Activated CD4-positive, alpha-beta memory T cell treated with anti-CD3 and anti-CD28 coated beads for 36 hours (primary cell): ENCODE results near the gene LYZL4. TPM values are rescaled to one million over a fixed set of nuclear protein-coding genes. Genes with fewer than 3 reads are reported as not detected.

Experiments
- CTCF ChIA-PET: fragments of 350-600 bp; sonication (Branson Sonifier 250); formaldehyde crosslinking; loops from one replicate; lab custom pipeline; 2021; ENCODE audit warnings: antibody characterized with exemption, inconsistent platforms; lab: Charles Lee
- POLR2A ChIA-PET: fragments of 350-600 bp; sonication (Branson Sonifier 250); formaldehyde crosslinking; loops from one replicate; lab custom pipeline; 2021; ENCODE audit warnings: antibody characterized with exemption; lab: Charles Lee
- DNase-seq: peaks from one replicate; pipeline ENCODE4 v3.0.0-alpha.2; 2020
- H3K27ac Mint-ChIP-seq: one replicate; pipeline ENCODE4 v1.8.0; 2021; ENCODE audit warnings: mixed read lengths
- H3K27me3 Mint-ChIP-seq: one replicate; pipeline ENCODE4 v1.8.0; 2021; ENCODE audit warnings: mixed read lengths
- H3K36me3 Mint-ChIP-seq: one replicate; pipeline ENCODE4 v1.8.0; 2021; ENCODE audit warnings: mixed read lengths
- H3K4me1 Mint-ChIP-seq: one replicate; pipeline ENCODE4 v1.8.0; 2021; ENCODE audit warnings: low read depth, mixed read lengths
- H3K4me3 Mint-ChIP-seq: one replicate; pipeline ENCODE4 v1.8.0; 2021; ENCODE audit warnings: mild to moderate bottlenecking, mixed read lengths
- H3K9me3 Mint-ChIP-seq: one replicate; pipeline ENCODE4 v1.8.0; 2021; ENCODE audit warnings: mixed read lengths
- intact Hi-C: fragments of 100-400 bp; cut with micrococcal nuclease; formaldehyde crosslinking; loops from one replicate; pipeline ENCODE4 v1.15.1; 2023
- total RNA-seq, 2 experiments: library from RNA; stranded (reverse); gene quantifications; one replicate each; pipeline ENCODE4 v1.2.3, GENCODE V29; 2021

The LYZL4 gene
- total RNA-seq, 2 experiments from 2014 or later = not detected

GRCh38 chr3:42421818-42422796, 11.7 kb upstream of the LYZL4 start:
- H3K4me3 Mint-ChIP-seq = no peak overlapping the region
- ChIA-PET POLR2A (no interaction called here), CTCF (interaction anchor here (0.6 to 1.2 kb wide), 2 partner anchors 175 to 1001 kb away, joined by 3 read pairs; no protein-coding TSS in a partner anchor)

GRCh38 chr3:42419563-42419962, 9.2 kb upstream of the LYZL4 start:
- intact Hi-C loops = no loop called here
- no peaks in the 10 kb centered on the region for H3K36me3 Mint-ChIP-seq
- no peak overlapping the region for H3K4me3 Mint-ChIP-seq
- no peak for DNase-seq
- no peak overlapping the region for H3K27ac Mint-ChIP-seq
- ChIA-PET POLR2A (no interaction called here), CTCF (interaction anchor here (1.0 kb wide), 1 partner anchor 24 kb away, joined by 4 read pairs; no protein-coding TSS in a partner anchor)
- H3K4me1 Mint-ChIP-seq = no peaks in the 10 kb centered on the region
- no peaks in the 10 kb centered on the region for H3K9me3 Mint-ChIP-seq
- no peaks in the 10 kb centered on the region for H3K27me3 Mint-ChIP-seq

More at GRCh38 chr3:42421818-42422796, 11.7 kb upstream of the LYZL4 start:
- no peaks in the 10 kb centered on the region for H3K4me1 Mint-ChIP-seq
- intact Hi-C loops = no loop called here
- no peaks in the 10 kb centered on the region for H3K36me3 Mint-ChIP-seq
- no peak overlapping the region for H3K27ac Mint-ChIP-seq
- no peaks in the 10 kb centered on the region for H3K27me3 Mint-ChIP-seq
- H3K9me3 Mint-ChIP-seq = no peaks in the 10 kb centered on the region
- DNase-seq = no peak

GRCh38 chr3:42412526-42413155, 2.2 kb upstream of the LYZL4 start:
- H3K36me3 Mint-ChIP-seq = no peaks in the 10 kb centered on the region
- H3K9me3 Mint-ChIP-seq = no peaks in the 10 kb centered on the region
- DNase-seq = no peak
- H3K4me3 Mint-ChIP-seq = no peak overlapping the region
- intact Hi-C loops = no loop called here
- H3K27ac Mint-ChIP-seq = no peak overlapping the region
- no peaks in the 10 kb centered on the region for H3K4me1 Mint-ChIP-seq
- POLR2A ChIA-PET = interaction anchor here (0.6 kb wide), 1 partner anchor 79 kb away, joined by 3 read pairs; no protein-coding TSS in a partner anchor
- H3K27me3 Mint-ChIP-seq = peaks cover 4% of the 10 kb centered on the region
- CTCF ChIA-PET = no interaction called here

DNA sequence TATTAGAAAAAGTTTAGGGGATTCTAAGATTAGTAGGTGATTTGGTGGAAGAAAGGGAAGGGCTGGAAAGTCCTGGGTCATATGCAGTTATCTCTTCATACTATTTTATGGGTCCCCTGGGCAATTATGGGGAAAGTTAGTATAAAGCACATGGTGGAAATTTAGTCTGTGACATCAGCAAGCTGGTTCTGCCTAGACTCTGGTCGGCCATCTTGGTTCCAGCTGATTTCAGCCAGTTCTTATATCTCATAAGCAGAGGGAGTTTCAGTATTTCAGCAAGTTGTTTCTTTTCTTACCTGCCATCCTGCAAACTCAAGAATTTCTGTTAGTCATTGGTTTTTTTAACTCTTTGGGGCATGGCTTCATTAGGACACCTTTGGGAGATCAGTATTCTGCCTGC, 1.0 kb upstream of the LYZL4 start:
- Mint-ChIP-seq H3K4me3 (no peak overlapping the region), H3K4me1 (no peaks in the 10 kb centered on the region), H3K36me3 (no peaks in the 10 kb centered on the region), H3K9me3 (no peaks in the 10 kb centered on the region), H3K27me3 (peaks cover 4% of the 10 kb centered on the region), H3K27ac (no peak overlapping the region)
- ChIA-PET POLR2A (no interaction called here), CTCF (interaction anchor here (0.6 kb wide), 1 partner anchor 210 kb away, joined by 4 read pairs; no protein-coding TSS in a partner anchor)
- intact Hi-C loops = no loop called here
- no peak for DNase-seq

DNA sequence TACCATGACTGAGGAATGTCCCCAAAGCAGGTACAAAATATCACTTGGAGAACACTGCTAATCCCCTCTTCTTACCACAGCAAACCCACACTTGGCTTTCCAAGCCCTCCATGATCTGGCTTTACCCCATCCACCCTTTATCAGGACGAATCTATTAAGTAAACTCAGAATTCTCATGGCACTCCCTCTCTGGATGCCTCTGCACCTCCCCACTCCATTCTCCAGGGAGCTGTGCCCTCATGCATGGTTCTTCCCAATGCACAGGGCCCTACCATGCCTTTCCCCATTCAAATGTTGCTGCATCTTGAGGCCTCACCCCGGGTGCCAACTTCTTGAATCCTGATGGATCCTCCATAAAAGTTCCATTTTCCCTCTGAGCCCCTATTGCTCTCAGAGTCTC, 2.3 kb downstream of the LYZL4 start:
- Mint-ChIP-seq H3K27me3 (no peaks in the 10 kb centered on the region), H3K4me3 (no peak overlapping the region), H3K4me1 (peaks cover 4% of the 10 kb centered on the region), H3K27ac (no peak overlapping the region), H3K9me3 (no peaks in the 10 kb centered on the region), H3K36me3 (no peaks in the 10 kb centered on the region)
- ChIA-PET CTCF (no interaction called here), POLR2A (no interaction called here)
- DNase-seq = no peak
- intact Hi-C loops = no loop called here

DNA sequence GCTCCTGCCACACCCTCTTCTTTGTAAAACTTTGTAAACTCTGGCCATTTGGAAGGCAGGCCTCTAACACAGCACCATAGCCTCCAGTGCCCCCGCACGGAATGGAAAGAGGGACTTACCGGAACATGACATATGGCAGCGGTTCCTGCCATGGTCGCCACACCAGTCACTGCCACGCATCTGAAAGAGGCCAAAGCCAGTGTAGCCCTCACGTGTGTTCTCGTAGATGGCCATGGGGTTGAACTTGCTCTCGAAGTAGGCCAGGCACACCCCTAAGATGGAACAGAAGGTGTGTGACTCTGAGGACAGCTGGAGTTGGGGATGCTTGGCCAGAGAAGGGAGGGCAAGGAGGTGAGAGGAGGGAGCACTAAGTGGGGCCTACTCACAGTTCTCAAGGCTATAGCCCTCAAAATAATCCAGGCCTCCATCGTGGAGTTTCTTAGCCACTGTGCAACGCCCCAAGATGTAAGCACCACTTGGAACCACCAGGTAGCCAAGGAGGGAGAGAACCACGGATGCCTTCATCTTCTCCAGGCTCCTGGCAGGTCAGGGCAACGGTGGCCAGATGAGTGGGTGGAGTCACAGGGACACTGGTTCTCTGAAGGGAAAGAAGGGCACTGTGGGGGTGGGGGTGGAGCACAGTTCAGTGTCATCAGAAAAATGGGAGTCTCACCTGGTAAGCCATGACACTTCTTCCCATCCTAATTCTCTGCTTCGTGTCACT, 3.5 kb downstream of the LYZL4 start:
- DNase-seq = no peak
- H3K9me3 Mint-ChIP-seq = no peaks in the 10 kb centered on the region
- ChIA-PET CTCF (no interaction called here), POLR2A (no interaction called here)
- H3K4me3 Mint-ChIP-seq = no peak overlapping the region
- intact Hi-C loops = no loop called here
- no peak overlapping the region for H3K27ac Mint-ChIP-seq
- H3K36me3 Mint-ChIP-seq = no peaks in the 10 kb centered on the region
- H3K27me3 Mint-ChIP-seq = no peaks in the 10 kb centered on the region
- H3K4me1 Mint-ChIP-seq = peaks cover 4% of the 10 kb centered on the region

DNA sequence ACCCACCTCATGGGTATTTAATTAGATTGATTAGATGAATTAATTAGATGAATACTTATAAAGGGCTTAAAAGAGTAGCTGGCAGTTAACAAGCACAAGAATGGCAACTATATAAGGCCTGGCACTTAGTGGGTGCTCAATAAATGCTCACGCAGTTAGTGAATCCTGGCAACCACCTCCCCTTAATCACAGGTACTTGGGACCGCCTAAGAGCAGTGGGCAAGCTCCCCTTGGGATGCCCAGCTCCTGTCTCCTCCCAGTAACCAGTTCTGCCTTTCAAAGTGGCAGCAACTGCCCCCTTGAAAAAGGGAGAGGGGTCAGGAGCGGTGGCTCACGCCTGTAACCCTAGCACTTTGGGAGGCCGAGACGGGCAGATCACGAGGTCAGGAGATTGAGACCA, 4.6 kb downstream of the LYZL4 start:
- CTCF ChIA-PET = interaction anchor here (0.6 kb wide), 1 partner anchor 1771 kb away, joined by 3 read pairs; no protein-coding TSS in a partner anchor
- intact Hi-C loops = no loop called here
- peaks cover 4% of the 10 kb centered on the region for H3K4me1 Mint-ChIP-seq
- DNase-seq = no peak
- H3K27ac Mint-ChIP-seq = no peak overlapping the region
- H3K9me3 Mint-ChIP-seq = no peaks in the 10 kb centered on the region
- POLR2A ChIA-PET = no interaction called here
- H3K27me3 Mint-ChIP-seq = no peaks in the 10 kb centered on the region
- no peak overlapping the region for H3K4me3 Mint-ChIP-seq
- H3K36me3 Mint-ChIP-seq = no peaks in the 10 kb centered on the region

- Mint-ChIP-seq H3K27ac (no peak overlapping the region), H3K4me3 (no peak overlapping the region), H3K27me3 (no peaks in the 10 kb centered on the region), H3K4me1 (peaks cover 4% of the 10 kb centered on the region), H3K9me3 (no peaks in the 10 kb centered on the region), H3K36me3 (no peaks in the 10 kb centered on the region)
- intact Hi-C loops = no loop called here
- CTCF ChIA-PET = no interaction called here
- DNase-seq = no peak
- POLR2A ChIA-PET = no interaction called here
These were observed 6.7 kb downstream of the LYZL4 start for GRCh38 chr3:42403737-42404136.

DNA sequence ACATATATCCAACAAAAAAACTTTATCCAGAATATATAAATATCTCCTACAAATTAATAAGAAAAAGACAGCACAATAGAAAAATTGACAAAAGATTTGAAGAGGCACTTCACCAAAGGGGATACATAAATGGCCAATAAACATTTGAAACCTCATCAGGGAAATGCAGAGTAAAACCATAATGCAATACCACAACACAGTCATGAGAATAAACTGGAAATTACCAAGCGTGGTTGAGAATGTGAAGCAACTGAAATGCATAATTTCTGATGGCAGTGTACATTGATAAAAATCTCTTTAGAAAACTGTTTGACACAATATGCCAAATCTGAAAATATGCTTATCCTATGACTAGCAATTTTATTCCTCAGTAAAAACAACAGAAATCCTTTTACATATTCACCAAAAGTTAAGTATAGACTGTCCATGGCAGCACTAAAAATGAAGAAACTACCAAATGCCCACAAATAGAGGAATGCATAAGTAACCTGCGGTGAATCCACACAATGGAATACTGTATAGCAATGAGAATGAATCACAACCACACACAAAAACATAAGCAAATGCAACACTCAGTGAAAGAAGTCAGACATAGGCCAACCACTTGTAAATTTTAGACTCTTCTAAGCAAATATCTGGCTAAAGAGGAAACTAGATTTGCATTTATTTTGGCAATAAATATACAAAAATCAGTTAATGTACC, 7.9 kb downstream of the LYZL4 start:
- ChIA-PET CTCF (interaction anchor here (1.0 kb wide), 1 partner anchor 12 kb away, joined by 3 read pairs; no protein-coding TSS in a partner anchor), POLR2A (no interaction called here)
- Mint-ChIP-seq H3K27me3 (no peaks in the 10 kb centered on the region), H3K4me1 (peaks cover 4% of the 10 kb centered on the region), H3K27ac (no peak overlapping the region), H3K4me3 (no peak overlapping the region), H3K9me3 (no peaks in the 10 kb centered on the region), H3K36me3 (no peaks in the 10 kb centered on the region)
- DNase-seq = no peak
- intact Hi-C loops = no loop called here

GRCh38 chr3:42398080-42398479, 12.3 kb downstream of the LYZL4 start:
- POLR2A ChIA-PET = no interaction called here
- H3K36me3 Mint-ChIP-seq = no peaks in the 10 kb centered on the region

DNA sequence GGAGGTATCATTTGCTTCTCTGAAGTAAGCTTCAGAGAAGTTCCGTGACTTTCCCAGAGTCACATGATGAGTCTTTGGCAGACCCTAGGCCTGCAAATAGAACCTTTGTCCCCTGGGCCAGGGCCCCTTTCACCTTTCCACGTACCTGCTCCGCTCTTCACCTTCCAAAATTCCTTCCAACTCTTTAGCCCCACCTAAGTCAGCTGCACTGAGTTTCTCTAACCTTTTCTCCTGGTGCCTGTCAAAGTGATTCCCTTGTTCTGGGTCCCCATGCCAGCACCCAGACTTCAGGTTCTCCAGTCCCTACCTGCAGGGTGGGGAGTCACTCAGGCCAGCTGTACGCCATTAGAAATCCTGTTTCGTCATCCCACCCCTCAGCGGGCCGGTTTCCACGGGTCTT, 12.8 kb downstream of the LYZL4 start:
- peaks cover 2% of the 10 kb centered on the region for H3K27me3 Mint-ChIP-seq
- intact Hi-C loops = no loop called here
- no peaks in the 10 kb centered on the region for H3K36me3 Mint-ChIP-seq

More at GRCh38 chr3:42398080-42398479, 12.3 kb downstream of the LYZL4 start:
- Mint-ChIP-seq H3K4me1 (no peaks in the 10 kb centered on the region), H3K9me3 (no peaks in the 10 kb centered on the region), H3K27me3 (peaks cover 2% of the 10 kb centered on the region), H3K4me3 (no peak overlapping the region), H3K27ac (no peak overlapping the region)
- intact Hi-C loops = no loop called here
- DNase-seq = no peak
- CTCF ChIA-PET = interaction anchor here (0.8 kb wide), 1 partner anchor 150 kb away, joined by 3 read pairs; no protein-coding TSS in a partner anchor

More for the DNA sequence above, 12.8 kb downstream of the LYZL4 start:
- ChIA-PET POLR2A (no interaction called here), CTCF (interaction anchor here (0.8 kb wide), 1 partner anchor 150 kb away, joined by 3 read pairs; no protein-coding TSS in a partner anchor)
- DNase-seq = no peak
- Mint-ChIP-seq H3K4me1 (no peaks in the 10 kb centered on the region), H3K4me3 (no peak overlapping the region), H3K9me3 (no peaks in the 10 kb centered on the region), H3K27ac (no peak overlapping the region)
